ENCODE results near the gene PHLDA3. TPM values are rescaled to one million over a fixed set of nuclear protein-coding genes. Genes with fewer than 3 reads are reported as not detected.
A peak's percentile ranks its signal among the peaks of the same experiment; 100 is the strongest.

PHLDA3 gene
- total RNA-seq, 4 donors from 2014 or later: 7.4 to 91.8 (median 62.7) TPM

DNA sequence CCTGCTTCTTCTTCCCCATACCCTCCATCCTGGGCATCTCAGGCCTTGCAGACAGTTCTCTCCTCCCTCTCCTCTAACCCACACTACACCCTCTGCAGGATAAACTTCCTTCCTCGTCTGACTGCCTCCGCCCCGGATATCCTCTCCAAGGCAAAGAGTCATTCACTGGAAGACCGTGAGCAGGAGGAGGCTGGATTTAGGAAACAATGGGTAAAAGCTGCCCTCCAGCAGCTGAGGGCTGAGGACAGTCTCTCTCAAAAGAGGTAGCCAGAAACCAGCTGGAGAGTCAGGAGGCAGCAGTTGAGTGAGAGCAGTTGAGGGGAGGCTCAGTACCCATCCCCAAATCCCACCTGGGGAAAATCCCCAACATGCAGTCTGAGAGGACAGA, 36.5 kb upstream of the PHLDA3 start:
- no peaks in the 10 kb centered on the region for H3K9me3 ChIP-seq
- peak overlapping the region; percentile 56 to 64 (median 62) for H3K4me3 ChIP-seq
- H3K4me1 ChIP-seq: peaks cover 13 to 29% of the 10 kb centered on the region in 2 donors
- in situ Hi-C loops (cut with MboI; ENCODE audit: low sequenced_read_pairs in 4 of 4) (no loop called here), intact Hi-C loops (cut with DNase I; ENCODE audit: low total_unique reads) (no loop called here)
- no peaks in the 10 kb centered on the region for H3K36me3 ChIP-seq
- TF ChIP-seq, protein P1, sequence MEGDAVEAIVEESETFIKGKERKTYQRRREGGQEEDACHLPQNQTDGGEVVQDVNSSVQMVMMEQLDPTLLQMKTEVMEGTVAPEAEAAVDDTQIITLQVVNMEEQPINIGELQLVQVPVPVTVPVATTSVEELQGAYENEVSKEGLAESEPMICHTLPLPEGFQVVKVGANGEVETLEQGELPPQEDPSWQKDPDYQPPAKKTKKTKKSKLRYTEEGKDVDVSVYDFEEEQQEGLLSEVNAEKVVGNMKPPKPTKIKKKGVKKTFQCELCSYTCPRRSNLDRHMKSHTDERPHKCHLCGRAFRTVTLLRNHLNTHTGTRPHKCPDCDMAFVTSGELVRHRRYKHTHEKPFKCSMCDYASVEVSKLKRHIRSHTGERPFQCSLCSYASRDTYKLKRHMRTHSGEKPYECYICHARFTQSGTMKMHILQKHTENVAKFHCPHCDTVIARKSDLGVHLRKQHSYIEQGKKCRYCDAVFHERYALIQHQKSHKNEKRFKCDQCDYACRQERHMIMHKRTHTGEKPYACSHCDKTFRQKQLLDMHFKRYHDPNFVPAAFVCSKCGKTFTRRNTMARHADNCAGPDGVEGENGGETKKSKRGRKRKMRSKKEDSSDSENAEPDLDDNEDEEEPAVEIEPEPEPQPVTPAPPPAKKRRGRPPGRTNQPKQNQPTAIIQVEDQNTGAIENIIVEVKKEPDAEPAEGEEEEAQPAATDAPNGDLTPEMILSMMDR (IDR thresholded peaks at IDR 0.05 in 4 of 5, conservative IDR thresholded peaks at IDR 0.05 in 1 of 5): no peak
- no peak for TF ChIP-seq POLR2A (IDR thresholded peaks at IDR 0.05)
- no peaks in the 10 kb centered on the region for H3K27me3 ChIP-seq
- ATAC-seq (no peak), DNase-seq (no peak)
- H3K27ac ChIP-seq: peak overlapping the region; percentile 77 to 81 (median 79)

DNA sequence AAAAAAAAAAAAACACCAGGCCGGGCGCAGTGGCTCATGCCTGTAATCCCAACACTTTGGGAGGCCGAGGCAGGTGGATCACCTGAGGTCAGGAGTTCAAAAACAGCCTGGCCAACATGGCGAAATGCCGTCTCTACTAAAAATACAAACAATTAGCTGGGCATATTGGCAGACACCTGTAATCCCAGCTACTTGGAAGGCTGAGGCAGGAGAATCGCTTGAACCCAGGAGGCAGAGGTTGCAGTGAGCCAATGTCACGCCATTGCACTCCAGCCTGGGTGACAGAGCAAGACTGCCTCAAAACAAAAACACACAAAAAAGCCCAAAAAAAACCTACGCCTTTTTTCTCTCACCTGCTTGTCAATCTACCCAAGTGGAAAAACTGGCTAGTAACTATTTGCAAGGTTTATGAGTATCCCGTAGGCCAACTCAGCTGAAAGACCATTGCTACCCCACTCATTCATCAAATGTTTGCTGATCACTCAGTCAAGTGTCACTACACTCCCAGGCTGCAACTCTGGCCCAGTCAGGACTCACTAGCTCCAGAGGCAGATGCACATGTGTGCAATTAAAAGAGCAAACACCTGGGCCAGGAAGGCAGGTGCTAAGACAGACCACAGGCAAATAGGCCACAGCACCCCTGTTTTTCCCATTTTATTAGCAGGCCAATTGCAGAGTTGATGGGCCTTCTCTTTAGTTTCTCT, 36.0 kb upstream of the PHLDA3 start:
- no peak for DNase-seq
- peak overlapping the region in 3 of 4 donors; percentile 56 to 64 (median 60) for H3K4me3 ChIP-seq
- H3K27ac ChIP-seq: peak overlapping the region; percentile 77 to 81 (median 79)
- no peak for TF ChIP-seq POLR2A (IDR thresholded peaks at IDR 0.05)
- TF ChIP-seq, protein P1 (IDR thresholded peaks at IDR 0.05 in 4 of 5, conservative IDR thresholded peaks at IDR 0.05 in 1 of 5): no peak
- ATAC-seq: no peak
- in situ Hi-C loops (cut with MboI; ENCODE audit: low sequenced_read_pairs in 4 of 4): no loop called here
- H3K4me1 ChIP-seq: peaks cover 18 to 30% of the 10 kb centered on the region in 2 donors
- no peaks in the 10 kb centered on the region for H3K27me3 ChIP-seq
- no peaks in the 10 kb centered on the region for H3K36me3 ChIP-seq
- intact Hi-C loops (cut with DNase I; ENCODE audit: low total_unique reads): no loop called here
- H3K9me3 ChIP-seq: no peaks in the 10 kb centered on the region

DNA sequence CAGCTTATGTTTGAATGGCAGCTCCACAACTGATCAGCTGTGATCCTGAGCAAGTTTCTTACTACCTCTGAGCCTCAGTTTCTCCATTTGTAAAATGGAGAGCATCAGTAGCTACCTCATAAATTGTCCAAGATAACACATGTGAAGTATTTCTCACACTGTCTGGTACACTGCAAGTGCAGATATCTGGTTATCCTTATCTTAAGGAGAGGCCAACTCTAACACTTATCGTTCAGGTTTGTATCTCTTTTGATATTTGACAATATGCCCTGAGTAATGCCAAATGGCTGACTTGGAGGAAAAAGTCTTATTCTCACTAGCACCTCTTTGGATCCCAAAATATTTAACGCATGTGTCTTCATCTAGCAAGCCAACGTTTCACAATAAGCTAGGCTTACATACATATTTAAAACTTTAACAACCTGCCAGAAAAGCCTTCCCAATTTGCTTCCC, 35.2 kb upstream of the PHLDA3 start:
- peaks cover 21 to 30% of the 10 kb centered on the region in 2 donors for H3K4me1 ChIP-seq
- ATAC-seq: no peak

DNA sequence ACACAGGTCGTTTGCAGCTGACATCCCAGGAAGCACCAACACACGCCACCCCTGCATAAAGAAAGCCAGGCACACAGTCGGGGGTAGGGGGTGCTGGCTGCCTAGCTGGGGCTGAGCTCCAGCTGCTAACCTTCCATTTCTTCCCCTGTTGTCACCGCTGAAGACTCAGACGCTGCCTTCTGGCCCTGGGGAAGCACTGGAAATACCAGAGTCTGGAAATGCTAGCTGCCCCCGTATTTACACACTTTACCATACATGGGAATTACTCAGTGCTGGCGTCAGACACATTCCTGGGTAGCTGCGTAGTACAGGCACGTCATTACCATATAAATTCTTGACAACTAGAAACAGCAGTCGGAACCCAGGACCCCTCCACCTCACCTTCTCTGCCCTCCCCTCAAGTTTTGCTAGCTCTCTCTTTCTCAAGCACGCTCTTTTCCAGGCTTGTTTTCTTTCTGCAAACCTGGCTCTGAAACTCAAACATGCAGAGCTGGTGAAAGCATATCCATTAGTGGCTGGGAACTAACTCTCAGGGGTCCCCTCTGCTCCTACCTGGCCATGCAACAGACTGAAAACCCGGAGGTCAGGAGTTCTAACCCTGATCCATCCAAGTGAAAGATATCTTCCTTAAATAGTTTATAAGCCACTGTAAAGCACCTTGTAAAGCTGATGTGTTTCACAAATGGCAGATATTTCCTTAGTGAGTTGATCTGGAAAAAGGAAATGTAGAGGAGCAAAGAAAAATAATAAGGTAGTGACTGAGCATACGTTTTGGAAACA, 34.6 kb upstream of the PHLDA3 start:
- TF ChIP-seq, protein P1 (IDR thresholded peaks at IDR 0.05 in 4 of 5, conservative IDR thresholded peaks at IDR 0.05 in 1 of 5): no peak
- peak; percentile 40 to 49 for TF ChIP-seq POLR2A (IDR thresholded peaks at IDR 0.05)
- Histone ChIP-seq H3K27me3 (no peaks in the 10 kb centered on the region), H3K4me3 (peak overlapping the region in 1 of 4 donors; percentile 0), H3K36me3 (no peaks in the 10 kb centered on the region), H3K27ac (peak overlapping the region; percentile 77 to 83 (median 79)), H3K9me3 (no peaks in the 10 kb centered on the region), H3K4me1 (peaks cover 21 to 30% of the 10 kb centered on the region in 2 donors)
- ATAC-seq (peak in 1 of 2 donors; percentile 18), DNase-seq (no peak)
- intact Hi-C loops (cut with DNase I; ENCODE audit: low total_unique reads) (no loop called here), in situ Hi-C loops (cut with MboI; ENCODE audit: low sequenced_read_pairs in 4 of 4) (no loop called here)

More for the DNA sequence above, 35.2 kb upstream of the PHLDA3 start:
- Histone ChIP-seq H3K27me3 (no peaks in the 10 kb centered on the region), H3K27ac (peak overlapping the region; percentile 77 to 81 (median 79)), H3K9me3 (no peaks in the 10 kb centered on the region), H3K36me3 (no peaks in the 10 kb centered on the region), H3K4me3 (peak overlapping the region in 1 of 4 donors; percentile 0)
- no peak for TF ChIP-seq POLR2A (IDR thresholded peaks at IDR 0.05)
- TF ChIP-seq, protein P1 (IDR thresholded peaks at IDR 0.05 in 4 of 5, conservative IDR thresholded peaks at IDR 0.05 in 1 of 5): no peak
- no peak for DNase-seq
- intact Hi-C loops (cut with DNase I; ENCODE audit: low total_unique reads) (no loop called here), in situ Hi-C loops (cut with MboI; ENCODE audit: low sequenced_read_pairs in 4 of 4) (no loop called here)
